H1 (cell line): ENCODE results near the gene ABCF2. TPM values are rescaled to one million over a fixed set of nuclear protein-coding genes. Genes with fewer than 3 reads are reported as not detected.

ENCODE experiments used
- CTCF ChIA-PET: fragments of 300-600 bp; sonication (Branson Sonifier 250); formaldehyde crosslinking; loops from one replicate; lab custom pipeline; 2021; ENCODE audit not compliant: partially characterized antibody; lab: Charles Lee
- POLR2A ChIA-PET: fragments of 300-600 bp; sonication (Branson Sonifier 250); formaldehyde crosslinking; loops from one replicate; lab custom pipeline; 2021; ENCODE audit warnings: inconsistent platforms; ENCODE audit not compliant: partially characterized antibody; lab: Charles Lee
- DNase-seq, 2 experiments: peaks; one replicate each; pipeline versions ENCODE4 v3.0.0 to v3.0.0-alpha.2; 2010 to 2022; ENCODE audit warnings: low spot score in 2 of 2, low read depth in 1 of 2, mixed read lengths in 1 of 2
- FAIRE-seq: peaks from 2 replicates; lab custom pipeline; 2011; peaks lifted over from hg19 to GRCh38; lab: Jason Lieb, UNC
- H2AFZ ChIP-seq: 2 replicates; pipeline ENCODE4 v1.8.1; 2012; ENCODE audit warnings: low read length, inconsistent platforms
- H2AK5ac ChIP-seq: 2 replicates; pipeline ENCODE4 v1.6.1; 2013; ENCODE audit warnings: low read depth, low read length
- H2BK120ac ChIP-seq: replicated peaks from 2 replicates; pipeline ENCODE3; 2013; ENCODE audit warnings: low read depth, low read length, inconsistent platforms
- H2BK12ac ChIP-seq: 2 replicates; pipeline ENCODE4 v1.6.1; 2013; ENCODE audit warnings: low read depth, low read length
- H2BK15ac ChIP-seq: 2 replicates; pipeline ENCODE4 v1.6.1; 2013; ENCODE audit warnings: low read length
- H2BK20ac ChIP-seq: 2 replicates; pipeline ENCODE4 v1.6.1; 2013; ENCODE audit warnings: low read length
- H2BK5ac ChIP-seq: 2 replicates; pipeline ENCODE4 v1.6.1; 2013; ENCODE audit warnings: low read depth, low read length
- H3K14ac ChIP-seq: 2 replicates; pipeline ENCODE4 v1.6.1; 2013; ENCODE audit warnings: inconsistent platforms; ENCODE audit not compliant: insufficient read length
- H3K18ac ChIP-seq: 2 replicates; pipeline ENCODE4 v1.6.1; 2013; ENCODE audit warnings: low read length; ENCODE audit errors: extremely low read depth
- H3K23ac ChIP-seq: 2 replicates; pipeline ENCODE4 v1.6.1; 2013; ENCODE audit warnings: inconsistent platforms; ENCODE audit not compliant: insufficient read length
- H3K23me2 ChIP-seq: 2 replicates; pipeline ENCODE4 v1.6.1; 2013; ENCODE audit warnings: low read depth, low read length
- H3K27ac ChIP-seq: 2 replicates; pipeline ENCODE4 v1.6.1; 2011; ENCODE audit warnings: low read depth, low read length, inconsistent platforms
- H3K27me3 ChIP-seq, 4 experiments: replicated peaks in 1 of 4; 1 replicate in 1 of 4; 2 replicates in 3 of 4; pipeline versions ENCODE4 v1.6.1 to v1.8.1; 2011 to 2013; ENCODE audit warnings: low read length in 3 of 4, mild to moderate bottlenecking in 3 of 4, inconsistent platforms in 2 of 4, mixed read lengths in 2 of 4, moderate library complexity in 1 of 4; ENCODE audit not compliant: control insufficient read depth in 3 of 4, insufficient read depth in 3 of 4; ENCODE audit errors: extremely low read depth in 1 of 4
- H3K36me3 ChIP-seq, 4 experiments: 2 replicates each; pipeline versions ENCODE4 v1.6.1 to v1.8.1; 2011 to 2013; ENCODE audit warnings: mild to moderate bottlenecking in 4 of 4, low read length in 3 of 4, moderate library complexity in 2 of 4, control low read depth in 1 of 4, inconsistent platforms in 1 of 4; ENCODE audit not compliant: insufficient read depth in 4 of 4, control insufficient read depth in 2 of 4
- H3K4ac ChIP-seq: replicated peaks from 2 replicates; pipeline ENCODE3; 2013; ENCODE audit warnings: low read length, low read depth, mixed read lengths, inconsistent platforms; ENCODE audit not compliant: insufficient read length
- H3K4me1 ChIP-seq, 4 experiments: replicated peaks in 1 of 4; 1 replicate in 1 of 4; 2 replicates in 3 of 4; pipeline versions ENCODE4 v1.6.1 to v1.8.1; 2011 to 2013; ENCODE audit warnings: low read length in 3 of 4, inconsistent platforms in 2 of 4, mixed read lengths in 1 of 4; ENCODE audit not compliant: insufficient read depth in 4 of 4, control insufficient read depth in 3 of 4
- H3K4me2 ChIP-seq, 2 experiments: 2 replicates each; pipeline versions ENCODE4 v1.6.1 to v1.8.1; 2011 to 2013; ENCODE audit warnings: low read depth in 2 of 2, low read length in 2 of 2, control low read depth in 1 of 2, inconsistent platforms in 1 of 2, mild to moderate bottlenecking in 1 of 2; ENCODE audit not compliant: insufficient read depth in 1 of 2
- H3K4me3 ChIP-seq, 4 experiments: fragments of 200-600, 300-600 bp in 1 of 4; sonication (generic), shearing (Covaris generic), sonication (Bioruptor Twin) in 1 of 4; 2 replicates each; pipeline versions ENCODE4 v1.5.1 to v1.8.1; 2011 to 2016; ENCODE audit warnings: low read length in 4 of 4, low read depth in 3 of 4, control low read depth in 2 of 4, inconsistent platforms in 2 of 4, mild to moderate bottlenecking in 2 of 4, mixed read lengths in 1 of 4, moderate library complexity in 1 of 4; ENCODE audit not compliant: insufficient read depth in 2 of 4; ENCODE audit errors: extremely low read depth in 1 of 4
- H3K56ac ChIP-seq: replicated peaks from 2 replicates; pipeline ENCODE3; 2013; ENCODE audit warnings: low read depth, mild to moderate bottlenecking, mixed read lengths, low read length, inconsistent platforms; ENCODE audit not compliant: insufficient read length
- H3K79me1 ChIP-seq: 2 replicates; pipeline ENCODE4 v1.6.1; 2013; ENCODE audit warnings: low read depth, low read length, control low read depth
- H3K79me2 ChIP-seq, 2 experiments: 2 replicates each; pipeline versions ENCODE4 v1.6.1 to v1.8.1; 2012 to 2013; ENCODE audit warnings: low read length in 2 of 2, mild to moderate bottlenecking in 2 of 2, inconsistent platforms in 1 of 2; ENCODE audit not compliant: insufficient read depth in 2 of 2, control insufficient read depth in 1 of 2
- H3K9ac ChIP-seq, 4 experiments: replicated peaks in 1 of 4; 1 replicate in 1 of 4; 2 replicates in 3 of 4; pipeline versions ENCODE4 v1.6.1 to v1.8.1; 2011 to 2013; ENCODE audit warnings: low read depth in 3 of 4, low read length in 3 of 4, control low read depth in 2 of 4, mild to moderate bottlenecking in 2 of 4, moderate library complexity in 2 of 4, inconsistent platforms in 1 of 4; ENCODE audit errors: extremely low read depth in 1 of 4
- H3K9me3 ChIP-seq, 2 experiments: 2 replicates each; pipeline versions ENCODE4 v1.6.1 to v1.8.1; 2012 to 2013; ENCODE audit warnings: mild to moderate bottlenecking in 2 of 2, moderate library complexity in 2 of 2, control low read depth in 1 of 2, inconsistent platforms in 1 of 2, low read depth in 1 of 2, low read length in 1 of 2, mixed read lengths in 1 of 2; ENCODE audit not compliant: insufficient read depth in 2 of 2
- H4K20me1 ChIP-seq, 2 experiments: replicated peaks in 1 of 2; 2 replicates each; pipeline versions ENCODE3 to v1.8.1; 2011 to 2013; ENCODE audit warnings: inconsistent platforms in 2 of 2, low read length in 2 of 2, mild to moderate bottlenecking in 1 of 2; ENCODE audit not compliant: insufficient read depth in 2 of 2, control insufficient read depth in 1 of 2
- H4K5ac ChIP-seq: 2 replicates; pipeline ENCODE4 v1.6.1; 2013; ENCODE audit warnings: low read length, low read depth, mixed read lengths, inconsistent platforms; ENCODE audit not compliant: insufficient read length
- H4K8ac ChIP-seq: 2 replicates; pipeline ENCODE4 v1.8.0; 2013; ENCODE audit warnings: mild to moderate bottlenecking, moderate library complexity, low read length, inconsistent platforms; ENCODE audit not compliant: insufficient read depth; ENCODE audit errors: extremely low read depth
- H4K91ac ChIP-seq: replicated peaks from 2 replicates; pipeline ENCODE3; 2013; ENCODE audit warnings: low read length, mixed read lengths, inconsistent platforms; ENCODE audit not compliant: insufficient read length
- ASH2L ChIP-seq: fragments of 200-600, 300-600 bp; sonication (generic); IDR thresholded peaks from one replicate; pipeline ENCODE4 v1.7.1; 2017; ENCODE audit warnings: low read length
- ATF3 ChIP-seq: IDR thresholded peaks from 2 replicates; pipeline ENCODE4 v1.6.1; 2011; ENCODE audit warnings: low read depth, mild to moderate bottlenecking, low read length; ENCODE audit not compliant: insufficient read depth
- BRCA1 ChIP-seq: IDR thresholded peaks from 2 replicates; pipeline ENCODE4 v1.6.1; 2012; ENCODE audit warnings: low read depth, low read length, improper control_type of control experiment
- CREB1 ChIP-seq: IDR thresholded peaks from 2 replicates; pipeline ENCODE4 v1.6.1; 2012; ENCODE audit warnings: inconsistent platforms
- E2F6 ChIP-seq: IDR thresholded peaks from 2 replicates; pipeline ENCODE4 v1.6.1; 2012; ENCODE audit warnings: inconsistent platforms
- GABPA ChIP-seq: IDR thresholded peaks from 2 replicates; pipeline ENCODE4 v1.6.1; 2011; ENCODE audit warnings: mild to moderate bottlenecking, low read length, moderate library complexity, borderline replicate concordance; ENCODE audit not compliant: insufficient read depth
- GTF2F1 ChIP-seq: IDR thresholded peaks from 2 replicates; pipeline ENCODE4 v1.6.1; 2012; ENCODE audit warnings: low read depth, low read length, improper control_type of control experiment, borderline replicate concordance
- JUND ChIP-seq: IDR thresholded peaks from 2 replicates; pipeline ENCODE4 v1.6.1; 2011; ENCODE audit warnings: mild to moderate bottlenecking, improper control_type of control experiment, low read length
- KDM4A ChIP-seq: IDR thresholded peaks from one replicate; pipeline ENCODE4 v1.7.1; 2012; ENCODE audit warnings: low read depth, mild to moderate bottlenecking, moderate library complexity, low read length, inconsistent platforms; ENCODE audit not compliant: severe bottlenecking
- NANOG ChIP-seq: IDR thresholded peaks from 2 replicates; pipeline ENCODE4 v1.6.1; 2011; ENCODE audit warnings: low read length, low read depth, mild to moderate bottlenecking, inconsistent platforms; ENCODE audit not compliant: insufficient read depth, poor library complexity, severe bottlenecking
- PHF8 ChIP-seq: fragments of 200-600 bp; sonication (generic); conservative IDR thresholded peaks from 2 replicates; pipeline ENCODE4 v1.7.1; 2012; ENCODE audit warnings: low read depth, mild to moderate bottlenecking, inconsistent platforms, low read length, moderate library complexity
- SIN3A ChIP-seq, 2 experiments: IDR thresholded peaks in 1 of 2; conservative IDR thresholded peaks in 1 of 2; 2 replicates each; pipeline ENCODE4 v1.6.1; 2011 to 2012; ENCODE audit warnings: low read length in 2 of 2, improper control_type of control experiment in 1 of 2, low read depth in 1 of 2, mild to moderate bottlenecking in 1 of 2
- TEAD4 ChIP-seq: IDR thresholded peaks from 2 replicates; pipeline ENCODE4 v1.6.1; 2012; ENCODE audit warnings: low read depth, low read length, inconsistent platforms, mixed read lengths
- WGBS, 2 experiments: shearing (Covaris generic) in 1 of 2; methylation state at CpG; one replicate each; pipeline versions ENCODE4 v1.1.6 to v1.1.7; 2013 to 2015; ENCODE audit warnings: low lambda C conversion rate in 2 of 2, mixed read lengths in 2 of 2, inconsistent platforms in 1 of 2, low coverage in 1 of 2, missing lambda C conversion rate in 1 of 2; ENCODE audit not compliant: insufficient replicate concordance in 2 of 2, insufficient coverage in 1 of 2, insufficient read length in 1 of 2; ENCODE audit errors: extremely low coverage in 1 of 2, missing lambda C conversion rate in 1 of 2; 5-methylcytosine and 5-hydroxymethylcytosine counted together
- polyA plus RNA-seq, 7 experiments: library from polyadenylated mRNA; depleted of rRNA in 3 of 7; stranded (reverse) in 5 of 7; unstranded in 2 of 7; fragments of >200 nt in 5 of 7; fragments of 200-250 nt in 2 of 7; gene quantifications; 1 replicate in 5 of 7; 2 replicates in 1 of 7; 4 replicates in 1 of 7; pipeline versions ENCODE4 v1.2.1 to v1.2.3, GENCODE V29; 2011 to 2013; ENCODE audit warnings: missing spikeins in 2 of 7, mixed read lengths in 2 of 7
- total RNA-seq: library from RNA; stranded (reverse); fragmentation: NEBNext Ultra II Directional; extraction: Animal tissue kit (Norgen Biotek cat#: 25700); gene quantifications from 2 replicates; pipeline ENCODE4 v1.2.1, GENCODE V29; 2021

ABCF2 gene
- total and polyA plus RNA-seq, 2 of the 8 experiments (the other 6 are each of a cell fraction or from before 2014, with no cell fraction given) = 28.0 to 55.0 TPM

GRCh38 chr7:151213826-151214225 is 13.2 kb downstream of the ABCF2 start:
- Histone ChIP-seq H4K20me1 (peaks cover 5 to 6% of the 10 kb centered on the region in 2 experiments), H3K23ac (no peak overlapping the region), H3K9ac (no peak overlapping the region), H3K27ac (no peak overlapping the region), H2BK5ac (no peak overlapping the region), H2BK15ac (no peak overlapping the region), H4K91ac (no peak overlapping the region), H2AK5ac (no peak overlapping the region), H4K5ac (no peak overlapping the region), H3K56ac (no peak overlapping the region), H4K8ac (no peak overlapping the region; the same call in 1 of the 2 replicates), H3K14ac (no peak overlapping the region), H2BK12ac (no peak overlapping the region), H3K4ac (no peak overlapping the region), H3K79me2 (no peaks in the 10 kb centered on the region), H2BK20ac (no peak overlapping the region), H2AFZ (no peak overlapping the region), H3K4me1 (peaks cover 0 to 6% (median 3%) of the 10 kb centered on the region in 4 experiments; a peak in 4 of 7 replicates), H2BK120ac (no peak overlapping the region), H3K79me1 (no peaks in the 10 kb centered on the region), H3K4me3 (no peak overlapping the region), H3K23me2 (no peaks in the 10 kb centered on the region), H3K27me3 (no peaks in the 10 kb centered on the region), H3K4me2 (no peak overlapping the region), H3K9me3 (no peaks in the 10 kb centered on the region), H3K18ac (no peak overlapping the region), H3K36me3 (peaks cover 27 to 63% (median 47%) of the 10 kb centered on the region in 4 experiments)
- DNase-seq (no peak), FAIRE-seq (no peak)
- 98% methylated on average over 3 of the region's 3 CpGs; no CpG with 5 or more reads in 1 of the 2 experiments for WGBS, 2 experiments
- ChIA-PET POLR2A (interaction anchor here (1.5 to 5.7 kb wide), 2 partner anchors 12 to 15 kb away, joined by 6 to 36 read pairs; partner anchors contain the start of gene ABCF2), CTCF (interaction anchor here (0.7 to 4.0 kb wide), 10 partner anchors 9 to 202 kb away, joined by 3 to 25 read pairs (median 4); partner anchors contain the start of gene GBX1)
- TF ChIP-seq NANOG (no peak), PHF8 (no peak), KDM4A (no peak), GTF2F1 (no peak), ASH2L (no peak), ATF3 (no peak), BRCA1 (no peak), SIN3A (conservative IDR thresholded peaks at IDR 0.05 in 1 of 2, IDR thresholded peaks at IDR 0.05 in 1 of 2; ENCODE audit: low read depth in 1 of 2, low read length in 2 of 2) (no peak), E2F6 (no peak), CREB1 (no peak), JUND (no peak), GABPA (no peak), TEAD4 (no peak)
